ENCODE measurements around the gene LINC01488.

LINC01488 gene

DNA sequence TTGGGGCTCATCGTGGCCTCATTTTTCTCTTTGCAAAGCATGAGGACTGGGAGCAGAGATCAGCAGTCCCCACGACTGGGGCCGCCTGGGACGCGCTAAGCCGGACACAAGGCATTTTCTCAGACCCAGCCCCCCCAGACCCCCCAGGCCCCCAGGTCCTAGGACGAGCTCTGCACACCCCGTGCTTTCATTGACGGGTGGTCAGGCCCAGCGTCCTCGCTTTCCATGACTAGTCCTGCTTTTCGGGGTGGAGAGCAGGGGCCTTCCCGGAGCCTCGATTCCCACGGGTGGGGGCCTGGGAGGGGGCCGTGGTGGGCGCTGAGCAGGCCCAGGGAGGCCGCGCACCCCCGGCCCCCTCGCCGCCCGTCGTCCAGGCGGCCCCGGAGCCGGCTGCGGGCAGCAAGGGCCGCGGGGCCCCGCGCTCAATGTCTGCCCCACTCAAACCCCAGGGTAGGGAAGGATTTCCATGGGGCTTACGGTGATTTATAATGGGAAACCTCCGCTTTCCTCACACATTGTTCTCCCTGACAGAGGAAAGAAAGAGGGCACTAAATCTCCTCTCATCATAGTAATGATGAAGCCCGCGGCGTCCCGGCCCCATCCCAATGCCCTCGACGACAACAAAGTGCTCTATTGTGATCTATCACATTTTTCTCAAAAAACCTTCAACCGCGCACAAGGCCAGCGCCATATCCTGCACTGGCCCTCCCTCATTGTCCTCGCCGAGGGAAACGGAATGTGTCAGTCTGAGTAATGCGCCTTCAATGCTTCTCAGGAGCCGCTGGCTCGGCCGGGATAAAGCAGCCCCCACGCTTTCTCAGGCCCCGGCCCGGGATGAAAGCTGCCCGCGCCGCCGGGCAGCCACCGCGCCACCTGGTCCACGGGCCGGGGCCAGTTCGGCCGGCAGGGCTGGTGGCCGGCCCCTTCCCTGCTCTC lies 10.4 kb upstream of the LINC01488 start:
- TF ChIP-seq, protein P1, sequence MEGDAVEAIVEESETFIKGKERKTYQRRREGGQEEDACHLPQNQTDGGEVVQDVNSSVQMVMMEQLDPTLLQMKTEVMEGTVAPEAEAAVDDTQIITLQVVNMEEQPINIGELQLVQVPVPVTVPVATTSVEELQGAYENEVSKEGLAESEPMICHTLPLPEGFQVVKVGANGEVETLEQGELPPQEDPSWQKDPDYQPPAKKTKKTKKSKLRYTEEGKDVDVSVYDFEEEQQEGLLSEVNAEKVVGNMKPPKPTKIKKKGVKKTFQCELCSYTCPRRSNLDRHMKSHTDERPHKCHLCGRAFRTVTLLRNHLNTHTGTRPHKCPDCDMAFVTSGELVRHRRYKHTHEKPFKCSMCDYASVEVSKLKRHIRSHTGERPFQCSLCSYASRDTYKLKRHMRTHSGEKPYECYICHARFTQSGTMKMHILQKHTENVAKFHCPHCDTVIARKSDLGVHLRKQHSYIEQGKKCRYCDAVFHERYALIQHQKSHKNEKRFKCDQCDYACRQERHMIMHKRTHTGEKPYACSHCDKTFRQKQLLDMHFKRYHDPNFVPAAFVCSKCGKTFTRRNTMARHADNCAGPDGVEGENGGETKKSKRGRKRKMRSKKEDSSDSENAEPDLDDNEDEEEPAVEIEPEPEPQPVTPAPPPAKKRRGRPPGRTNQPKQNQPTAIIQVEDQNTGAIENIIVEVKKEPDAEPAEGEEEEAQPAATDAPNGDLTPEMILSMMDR (conservative IDR thresholded peaks at IDR 0.05) = no peak
- no peak for TF ChIP-seq ZFX (IDR thresholded peaks at IDR 0.05)
- no peak overlapping the region for H3K27ac ChIP-seq

DNA sequence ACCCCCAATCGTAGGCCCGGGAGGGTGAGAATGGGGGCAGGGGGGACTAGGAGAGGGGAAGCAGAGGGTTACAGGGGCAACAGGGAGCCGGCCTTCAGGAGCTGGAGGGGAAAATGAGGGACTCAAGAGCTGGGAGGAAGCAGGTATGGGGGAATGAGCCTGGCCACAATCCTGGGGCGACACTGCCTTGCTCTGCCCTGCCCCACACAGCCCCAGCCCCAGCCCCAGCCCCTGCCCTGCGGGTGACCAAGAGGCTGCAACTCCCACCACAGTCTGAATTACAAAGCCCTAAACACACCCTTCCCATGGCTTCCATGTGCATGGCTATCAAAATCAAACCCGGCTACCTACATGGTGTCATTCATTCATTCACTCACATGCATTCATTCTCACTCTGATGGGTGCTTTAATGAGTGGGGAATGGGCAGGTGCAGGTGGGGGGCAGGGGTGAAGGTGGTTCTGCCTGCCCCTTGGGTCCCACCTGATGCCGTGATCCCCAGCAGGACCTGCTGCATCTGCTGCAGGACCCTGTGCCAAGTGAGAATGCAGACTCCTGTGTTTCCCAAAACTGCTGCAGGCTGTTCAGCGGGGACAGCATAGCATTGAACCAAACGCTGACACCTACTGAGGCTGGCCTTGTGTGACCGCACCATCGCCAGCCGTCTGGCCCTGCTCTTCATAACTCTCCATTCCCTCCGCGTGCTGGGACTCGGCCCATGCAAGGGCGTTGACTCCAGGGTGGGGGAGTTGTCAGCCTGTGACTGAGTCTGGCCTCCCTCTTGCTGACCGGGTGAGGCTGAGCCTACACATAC lies 9.5 kb upstream of the LINC01488 start:
- TF ChIP-seq, protein P1 (conservative IDR thresholded peaks at IDR 0.05) = no peak
- no peak for TF ChIP-seq ZFX (IDR thresholded peaks at IDR 0.05)
- H3K27ac ChIP-seq = no peak overlapping the region

DNA sequence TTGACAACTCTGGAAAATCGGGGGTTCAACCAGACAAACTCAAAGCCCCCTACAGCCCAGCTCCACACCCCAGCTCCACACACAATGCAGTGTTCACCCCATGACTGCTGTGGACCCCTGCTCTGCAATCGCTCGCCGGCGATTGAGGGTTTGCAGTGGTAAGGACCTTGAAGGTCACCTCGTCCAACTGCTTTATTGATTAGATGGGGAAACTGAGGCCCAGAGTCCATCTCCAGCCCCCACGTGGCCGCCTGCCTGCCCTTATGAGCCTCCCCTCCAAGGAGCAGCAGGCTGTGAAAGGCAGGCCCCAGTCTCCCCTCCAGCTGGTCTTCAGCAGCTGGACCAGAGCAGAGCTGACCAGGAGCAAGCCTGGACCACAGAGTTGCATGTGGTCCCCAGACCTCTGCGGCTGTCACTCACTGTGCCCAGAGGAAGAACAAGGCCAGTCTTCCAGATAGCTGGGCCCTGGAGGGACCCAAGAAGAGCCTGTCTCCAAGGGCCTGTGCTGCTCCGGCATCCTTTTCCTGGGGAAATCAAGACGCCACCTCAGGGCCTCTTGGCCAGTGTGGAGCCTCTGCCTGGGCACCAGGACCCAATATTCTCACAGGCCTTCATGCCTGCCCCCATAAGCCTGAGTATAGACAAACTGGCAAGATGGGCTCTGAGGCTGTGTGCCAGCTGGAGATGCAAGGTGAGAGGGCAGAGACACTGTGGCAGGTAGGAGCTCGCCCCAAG lies 8.8 kb upstream of the LINC01488 start:
- no peak overlapping the region for H3K27ac ChIP-seq
- TF ChIP-seq ZFX (IDR thresholded peaks at IDR 0.05) = no peak
- TF ChIP-seq, protein P1 (conservative IDR thresholded peaks at IDR 0.05) = no peak

DNA sequence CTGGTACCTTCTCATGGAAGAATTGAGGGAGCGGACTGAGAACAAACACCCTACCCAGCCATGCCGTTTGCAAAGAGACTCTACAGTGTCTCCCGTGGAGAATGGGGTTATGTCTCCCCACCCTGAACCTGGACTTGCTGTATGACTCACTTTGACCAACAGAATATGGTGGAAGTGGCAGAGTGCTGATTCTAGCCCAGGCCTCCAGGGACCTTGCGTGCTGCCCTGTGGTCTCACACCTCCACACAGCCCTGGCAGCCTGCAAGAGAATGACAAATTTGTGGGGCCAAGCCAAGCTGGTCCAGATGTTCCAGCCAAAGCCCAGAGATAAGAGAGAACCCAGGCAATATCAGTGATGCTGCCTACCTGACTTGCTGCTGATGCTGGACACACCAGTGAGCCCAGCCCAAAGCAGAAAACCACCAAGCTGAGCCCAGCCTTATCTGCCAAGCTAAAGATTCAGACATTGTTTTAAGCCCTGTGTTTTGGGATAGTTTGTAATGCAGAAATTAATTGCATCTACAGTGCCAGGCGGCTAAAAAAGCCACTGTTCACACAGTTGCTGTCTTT lies 8.1 kb upstream of the LINC01488 start:
- TF ChIP-seq, protein P1 (conservative IDR thresholded peaks at IDR 0.05) = no peak
- no peak for TF ChIP-seq ZFX (IDR thresholded peaks at IDR 0.05)
- no peak overlapping the region for H3K27ac ChIP-seq

DNA sequence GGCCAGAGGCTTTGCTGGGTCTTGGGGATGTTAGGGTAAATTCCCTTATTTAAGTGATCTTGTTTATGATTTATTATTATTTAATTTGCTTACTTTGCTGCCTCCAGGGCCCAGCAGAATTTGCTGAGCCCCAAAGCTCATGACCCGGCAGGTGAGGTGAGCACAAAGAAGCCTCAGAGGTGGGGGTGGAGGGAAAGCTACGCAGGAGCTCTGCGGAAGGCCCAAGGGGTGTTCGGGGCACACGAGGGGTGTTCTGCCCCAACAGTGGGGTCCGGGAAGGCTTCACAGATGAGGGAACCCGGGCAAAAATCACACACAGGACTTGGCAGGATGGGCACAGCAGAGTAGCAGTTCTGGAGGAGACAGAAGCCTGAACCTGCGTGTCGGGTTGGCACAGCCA lies 6.7 kb upstream of the LINC01488 start:
- H3K27ac ChIP-seq = no peak overlapping the region

DNA sequence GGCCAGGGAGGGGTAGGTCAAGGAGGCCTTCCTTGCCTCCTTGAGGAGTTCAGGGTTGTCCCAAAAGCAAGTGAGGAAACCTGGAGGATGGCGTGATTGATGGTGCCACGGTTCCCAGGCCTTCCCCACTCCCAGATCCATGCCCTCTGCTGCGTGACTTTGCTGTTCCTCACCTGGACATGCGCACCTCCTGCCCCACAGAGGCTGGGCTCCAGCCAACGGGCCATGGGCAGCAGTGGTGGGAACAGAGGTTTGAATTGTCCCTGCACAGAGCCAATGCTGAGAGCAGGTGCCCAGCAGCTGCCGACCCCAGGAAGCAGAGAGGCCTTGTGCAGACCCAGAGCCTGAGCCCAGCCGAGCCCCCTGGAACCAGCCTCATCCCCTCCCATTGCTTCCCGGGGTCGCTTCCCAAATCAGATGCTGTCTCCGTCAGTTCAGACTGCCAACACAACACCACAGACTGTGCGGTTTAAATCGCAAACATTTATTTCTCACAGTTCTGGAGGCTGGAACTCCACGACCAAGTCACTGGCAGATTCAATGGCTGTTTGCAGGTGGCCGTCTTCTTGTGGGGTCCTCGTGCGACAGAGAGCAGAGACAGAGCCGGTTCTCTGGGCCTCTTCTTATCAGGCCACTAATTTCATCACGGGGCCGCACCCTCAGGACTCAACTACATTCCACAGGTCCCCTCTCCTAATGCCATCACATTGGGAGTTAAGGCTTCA lies 6.2 kb upstream of the LINC01488 start:
- H3K27ac ChIP-seq = no peak overlapping the region
- no peak for TF ChIP-seq ZFX (IDR thresholded peaks at IDR 0.05)
- TF ChIP-seq, protein P1 (conservative IDR thresholded peaks at IDR 0.05) = no peak

More for the DNA sequence above, 6.7 kb upstream of the LINC01488 start:
- no peak for TF ChIP-seq ZFX (IDR thresholded peaks at IDR 0.05)
- TF ChIP-seq, protein P1 (conservative IDR thresholded peaks at IDR 0.05) = no peak
